WTC11 (cell line): ENCODE results near the gene TMEM92. TPM values are rescaled to one million over a fixed set of nuclear protein-coding genes. Genes with fewer than 3 reads are reported as not detected.

Experiments used
- ATAC-seq: fragments of 200-7000 bp; cut with Tn5 transposase; 2 replicates; pipeline ENCODE4 v1.10.0; 2021; ENCODE audit warnings: mild to moderate bottlenecking, moderate library complexity
- CTCF ChIA-PET: fragments of 300-600 bp; sonication (Branson Sonifier 250); formaldehyde crosslinking; loops from one replicate; lab custom pipeline; 2021; ENCODE audit warnings: antibody characterized with exemption; lab: Charles Lee
- POLR2A ChIA-PET: fragments of 350-600 bp; sonication (Branson Sonifier 250); formaldehyde crosslinking; loops from one replicate; lab custom pipeline; 2021; ENCODE audit warnings: antibody characterized with exemption; lab: Charles Lee
- DNase-seq: peaks from one replicate; pipeline ENCODE4 v3.0.0; 2021; ENCODE audit warnings: low spot score
- H3K27ac Mint-ChIP-seq: 2 replicates; pipeline ENCODE4 v1.8.0; 2021; ENCODE audit warnings: mixed read lengths
- H3K27me3 Mint-ChIP-seq: 2 replicates; pipeline ENCODE4 v1.8.0; 2021; ENCODE audit warnings: low read depth, mild to moderate bottlenecking, moderate library complexity, mixed read lengths
- H3K36me3 Mint-ChIP-seq: 2 replicates; pipeline ENCODE4 v1.8.0; 2021; ENCODE audit warnings: mixed read lengths
- H3K4me1 Mint-ChIP-seq: 2 replicates; pipeline ENCODE4 v1.8.0; 2022; ENCODE audit warnings: mixed read lengths
- H3K4me3 Mint-ChIP-seq: 2 replicates; pipeline ENCODE4 v1.8.0; 2021; ENCODE audit warnings: mild to moderate bottlenecking, moderate library complexity, mixed read lengths
- H3K9me3 Mint-ChIP-seq: 2 replicates; pipeline ENCODE4 v1.8.0; 2021; ENCODE audit warnings: mixed read lengths
- CREB1 ChIP-seq: sonication (generic); formaldehyde crosslinking; IDR thresholded peaks from 2 replicates; pipeline ENCODE4 v1.8.0; 2023; ENCODE audit warnings: mild to moderate bottlenecking, missing genetic modification reagents
- EMX1 ChIP-seq: fragments of 250-450 bp; sonication (Bioruptor Pico); IDR thresholded peaks from 2 replicates; pipeline ENCODE4 v1.8.0; 2021; ENCODE audit warnings: mild to moderate bottlenecking
- FOXK1 ChIP-seq: sonication (generic); formaldehyde crosslinking; IDR thresholded peaks from 2 replicates; pipeline ENCODE4 v1.8.0; 2022; ENCODE audit warnings: mild to moderate bottlenecking, moderate library complexity, missing genetic modification reagents
- HMGA2 ChIP-seq: fragments of 250-450 bp; sonication (Bioruptor Pico); IDR thresholded peaks from 2 replicates; pipeline ENCODE4 v1.4.0; 2021; ENCODE audit warnings: mild to moderate bottlenecking, moderate library complexity
- JAZF1 ChIP-seq: fragments of 250-450 bp; sonication (Bioruptor Pico); IDR thresholded peaks from 2 replicates; pipeline ENCODE4 v1.9.0; 2021; ENCODE audit warnings: moderate library complexity, mild to moderate bottlenecking, inconsistent platforms
- JUN ChIP-seq: sonication (generic); formaldehyde crosslinking; IDR thresholded peaks from 2 replicates; pipeline ENCODE4 v1.8.0; 2023; ENCODE audit warnings: mild to moderate bottlenecking, missing genetic modification reagents
- OVOL2 ChIP-seq: fragments of 250-450 bp; sonication (Bioruptor Pico); IDR thresholded peaks from 2 replicates; pipeline ENCODE4 v1.9.0; 2021; ENCODE audit warnings: mild to moderate bottlenecking, borderline replicate concordance
- SP1 ChIP-seq: sonication (generic); formaldehyde crosslinking; conservative IDR thresholded peaks from 2 replicates; pipeline ENCODE4 v1.8.1; 2022; ENCODE audit warnings: missing genetic modification reagents
- TCF7 ChIP-seq: sonication (generic); formaldehyde crosslinking; IDR thresholded peaks from 2 replicates; pipeline ENCODE4 v1.8.0; 2022; ENCODE audit warnings: mild to moderate bottlenecking, low read depth, missing genetic modification reagents, moderate library complexity
- ZNF121 ChIP-seq: sonication (generic); formaldehyde crosslinking; IDR thresholded peaks from 2 replicates; pipeline ENCODE4 v1.8.0; 2023; ENCODE audit warnings: missing genetic modification reagents
- ZNF232 ChIP-seq: sonication (generic); formaldehyde crosslinking; IDR thresholded peaks from 2 replicates; pipeline ENCODE4 v1.8.0; 2022; ENCODE audit warnings: mild to moderate bottlenecking, missing genetic modification reagents
- ZNF317 ChIP-seq: sonication (generic); formaldehyde crosslinking; IDR thresholded peaks from 2 replicates; pipeline ENCODE4 v1.8.1; 2023; ENCODE audit warnings: low read depth, mild to moderate bottlenecking, moderate library complexity, missing genetic modification reagents, borderline replicate concordance
- ZNF532 ChIP-seq: fragments of 250-450 bp; sonication (Bioruptor Pico); IDR thresholded peaks from 2 replicates; pipeline ENCODE4 v1.9.0; 2021; ENCODE audit warnings: mild to moderate bottlenecking, borderline replicate concordance
- total RNA-seq: library from RNA; stranded (reverse); gene quantifications from 3 replicates; pipeline ENCODE4 v1.2.3, GENCODE V29; 2021
- TF ChIP-seq, protein P1 (sequence below): sonication (generic); formaldehyde crosslinking; IDR thresholded peaks from 2 replicates; pipeline ENCODE4 v1.8.1; 2022; ENCODE audit warnings: mild to moderate bottlenecking, moderate library complexity, missing genetic modification reagents
- TF ChIP-seq, protein P2 (sequence below): sonication (generic); formaldehyde crosslinking; IDR thresholded peaks from 2 replicates; pipeline ENCODE4 v1.8.0; 2022; ENCODE audit warnings: mild to moderate bottlenecking, missing genetic modification reagents
- TF ChIP-seq, protein P3 (sequence below): fragments of 250-450 bp; sonication (Bioruptor Pico); IDR thresholded peaks from 2 replicates; pipeline ENCODE4 v2.1.2; 2022; ENCODE audit warnings: mild to moderate bottlenecking, moderate library complexity

Gene TMEM92
- total RNA-seq, 1 experiment from 2014 or later = 9.8 TPM

GRCh38 chr17:50308666-50309065 lies 34.4 kb downstream of the TMEM92 start:
- ChIA-PET CTCF (interaction anchor here (0.8 to 2.7 kb wide), 4 partner anchors 11 to 110 kb away, joined by 3 to 7 read pairs (median 4); no protein-coding TSS in a partner anchor), POLR2A (no interaction called here)
- no peak for DNase-seq
- H3K4me1 Mint-ChIP-seq = peaks cover 25% of the 10 kb centered on the region
- no peaks in the 10 kb centered on the region; the same call in 1 of the 2 replicates for H3K36me3 Mint-ChIP-seq
- peaks cover 6% of the 10 kb centered on the region; the same call in 1 of the 2 replicates for H3K9me3 Mint-ChIP-seq
- peak; percentile 51; the same call in 1 of the 2 replicates for TF ChIP-seq HMGA2 (CRISPR knock-in tag)
- TF ChIP-seq, protein P1, sequence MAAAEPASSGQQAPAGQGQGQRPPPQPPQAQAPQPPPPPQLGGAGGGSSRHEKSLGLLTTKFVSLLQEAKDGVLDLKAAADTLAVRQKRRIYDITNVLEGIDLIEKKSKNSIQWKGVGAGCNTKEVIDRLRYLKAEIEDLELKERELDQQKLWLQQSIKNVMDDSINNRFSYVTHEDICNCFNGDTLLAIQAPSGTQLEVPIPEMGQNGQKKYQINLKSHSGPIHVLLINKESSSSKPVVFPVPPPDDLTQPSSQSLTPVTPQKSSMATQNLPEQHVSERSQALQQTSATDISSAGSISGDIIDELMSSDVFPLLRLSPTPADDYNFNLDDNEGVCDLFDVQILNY (CRISPR knock-in tag) = no peak
- H3K4me3 Mint-ChIP-seq = no peak overlapping the region
- peaks cover 30% of the 10 kb centered on the region for H3K27me3 Mint-ChIP-seq
- no peak for ATAC-seq
- no peak overlapping the region for H3K27ac Mint-ChIP-seq

- peaks cover 16% of the 10 kb centered on the region for H3K27me3 Mint-ChIP-seq
- peaks cover 3% of the 10 kb centered on the region; the same call in 1 of the 2 replicates for H3K36me3 Mint-ChIP-seq
- peak overlapping the region; percentile 5; the same call in 1 of the 2 replicates for H3K27ac Mint-ChIP-seq
- ATAC-seq (peak; percentile 41), DNase-seq (no peak)
- peaks cover 15% of the 10 kb centered on the region for H3K9me3 Mint-ChIP-seq
- ChIA-PET CTCF (interaction anchor here (0.7 to 2.7 kb wide), 4 partner anchors 37 to 1538 kb away, joined by 3 to 7 read pairs (median 3); no protein-coding TSS in a partner anchor), POLR2A (no interaction called here)
- no peak for TF ChIP-seq OVOL2
- TF ChIP-seq ZNF121 (CRISPR knock-in tag) = no peak
- TF ChIP-seq EMX1 (CRISPR knock-in tag) = no peak
- TF ChIP-seq TCF7 = no peak
- TF ChIP-seq, protein P2, sequence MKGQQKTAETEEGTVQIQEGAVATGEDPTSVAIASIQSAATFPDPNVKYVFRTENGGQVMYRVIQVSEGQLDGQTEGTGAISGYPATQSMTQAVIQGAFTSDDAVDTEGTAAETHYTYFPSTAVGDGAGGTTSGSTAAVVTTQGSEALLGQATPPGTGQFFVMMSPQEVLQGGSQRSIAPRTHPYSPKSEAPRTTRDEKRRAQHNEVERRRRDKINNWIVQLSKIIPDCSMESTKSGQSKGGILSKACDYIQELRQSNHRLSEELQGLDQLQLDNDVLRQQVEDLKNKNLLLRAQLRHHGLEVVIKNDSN (CRISPR knock-in tag) = no peak
- TF ChIP-seq FOXK1 = no peak
- TF ChIP-seq, protein P1 (CRISPR knock-in tag) = no peak
- TF ChIP-seq SP1 (CRISPR knock-in tag) = no peak
- TF ChIP-seq JUN (CRISPR knock-in tag) = no peak
- peaks cover 25% of the 10 kb centered on the region for H3K4me1 Mint-ChIP-seq
- no peak overlapping the region for H3K4me3 Mint-ChIP-seq
These were observed 36.3 kb downstream of the TMEM92 start for GRCh38 chr17:50310455-50311111.

GRCh38 chr17:50311112-50311460 lies 36.8 kb downstream of the TMEM92 start:
- no peak for ATAC-seq
- ChIA-PET CTCF (interaction anchor here (1.0 to 1.4 kb wide), 4 partner anchors 38 to 223 kb away, joined by 3 to 5 read pairs (median 4); no protein-coding TSS in a partner anchor), POLR2A (no interaction called here)
- H3K36me3 Mint-ChIP-seq = peaks cover 3% of the 10 kb centered on the region; the same call in 1 of the 2 replicates
- H3K27ac Mint-ChIP-seq = no peak overlapping the region
- H3K9me3 Mint-ChIP-seq = peaks cover 15% of the 10 kb centered on the region
- H3K4me3 Mint-ChIP-seq = no peak overlapping the region
- peaks cover 14% of the 10 kb centered on the region for H3K27me3 Mint-ChIP-seq
- no peak for TF ChIP-seq ZNF317
- no peak for TF ChIP-seq ZNF232
- no peak for TF ChIP-seq OVOL2
- peaks cover 25% of the 10 kb centered on the region for H3K4me1 Mint-ChIP-seq
- DNase-seq = no peak

DNA sequence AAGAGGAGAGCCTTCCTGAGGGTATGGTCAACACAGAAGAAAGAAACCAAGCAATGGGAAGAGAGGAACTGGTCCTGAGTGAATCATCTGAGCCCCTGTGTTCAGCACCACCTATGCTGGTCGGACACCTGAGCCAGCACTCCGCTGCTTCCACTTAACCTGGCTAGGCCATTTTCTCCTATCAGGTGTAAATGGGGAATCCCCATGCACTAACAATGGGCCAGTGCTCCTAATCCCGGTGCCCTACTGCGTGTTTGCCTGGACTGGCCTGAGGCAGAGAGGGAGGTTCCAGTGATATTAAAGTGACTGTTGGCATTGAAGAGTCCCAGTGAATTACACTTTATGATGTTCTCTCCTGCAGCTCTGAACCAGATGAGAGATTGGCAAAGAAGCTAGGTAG lies 37.2 kb downstream of the TMEM92 start:
- CTCF ChIA-PET = interaction anchor here (1.0 to 1.4 kb wide), 4 partner anchors 38 to 217 kb away, joined by 3 to 5 read pairs (median 4); no protein-coding TSS in a partner anchor
- POLR2A ChIA-PET = no interaction called here
- ATAC-seq = peak; percentile 73
- H3K4me1 Mint-ChIP-seq = peaks cover 25% of the 10 kb centered on the region
- no peak for TF ChIP-seq JAZF1
- H3K4me3 Mint-ChIP-seq = no peak overlapping the region
- H3K36me3 Mint-ChIP-seq = peaks cover 3% of the 10 kb centered on the region; the same call in 1 of the 2 replicates
- no peak for DNase-seq
- peaks cover 10% of the 10 kb centered on the region for H3K27me3 Mint-ChIP-seq
- no peak overlapping the region for H3K27ac Mint-ChIP-seq
- peaks cover 15% of the 10 kb centered on the region for H3K9me3 Mint-ChIP-seq

DNA sequence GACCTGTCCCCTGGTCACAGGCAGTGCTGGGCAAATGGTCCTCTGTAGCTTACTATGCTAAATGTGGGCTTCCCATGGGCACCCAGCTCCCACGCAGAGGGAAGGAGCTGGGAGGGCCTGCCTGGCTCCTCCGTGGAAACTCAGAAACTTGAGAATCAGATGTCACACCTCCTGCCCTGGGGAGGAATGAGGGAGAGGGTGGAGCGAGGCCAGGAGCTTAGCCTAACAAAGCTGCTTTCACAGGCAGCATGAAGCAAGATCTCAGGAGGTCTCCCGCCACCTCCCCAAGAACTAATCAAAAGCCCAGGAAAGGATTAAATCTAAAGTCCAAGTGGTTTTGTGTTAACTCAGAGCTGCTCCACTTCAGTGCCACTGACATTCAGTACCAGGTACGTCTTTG lies 38.0 kb downstream of the TMEM92 start:
- peaks cover 25% of the 10 kb centered on the region for H3K4me1 Mint-ChIP-seq
- no peak for ATAC-seq
- no peak overlapping the region for H3K4me3 Mint-ChIP-seq
- H3K27me3 Mint-ChIP-seq = peaks cover 9% of the 10 kb centered on the region
- no peak for TF ChIP-seq CREB1 (CRISPR knock-in tag)
- TF ChIP-seq, protein P3, sequence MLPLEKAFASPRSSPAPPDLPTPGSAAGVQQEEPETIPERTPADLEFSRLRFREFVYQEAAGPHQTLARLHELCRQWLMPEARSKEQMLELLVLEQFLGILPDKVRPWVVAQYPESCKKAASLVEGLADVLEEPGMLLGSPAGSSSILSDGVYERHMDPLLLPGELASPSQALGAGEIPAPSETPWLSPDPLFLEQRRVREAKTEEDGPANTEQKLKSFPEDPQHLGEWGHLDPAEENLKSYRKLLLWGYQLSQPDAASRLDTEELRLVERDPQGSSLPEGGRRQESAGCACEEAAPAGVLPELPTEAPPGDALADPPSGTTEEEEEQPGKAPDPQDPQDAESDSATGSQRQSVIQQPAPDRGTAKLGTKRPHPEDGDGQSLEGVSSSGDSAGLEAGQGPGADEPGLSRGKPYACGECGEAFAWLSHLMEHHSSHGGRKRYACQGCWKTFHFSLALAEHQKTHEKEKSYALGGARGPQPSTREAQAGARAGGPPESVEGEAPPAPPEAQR (CRISPR knock-in tag) = no peak
- TF ChIP-seq ZNF532 = no peak
- H3K9me3 Mint-ChIP-seq = peaks cover 15% of the 10 kb centered on the region
- peaks cover 3% of the 10 kb centered on the region; the same call in 1 of the 2 replicates for H3K36me3 Mint-ChIP-seq
- POLR2A ChIA-PET = no interaction called here
- DNase-seq = no peak
- no peak overlapping the region for H3K27ac Mint-ChIP-seq
- CTCF ChIA-PET = interaction anchor here (1.0 to 1.4 kb wide), 5 partner anchors 39 to 218 kb away, joined by 3 to 5 read pairs (median 4); no protein-coding TSS in a partner anchor
